Neural crest cell (in vitro differentiated cells): ENCODE results near the gene OR11A1. TPM values are rescaled to one million over a fixed set of nuclear protein-coding genes. Genes with fewer than 3 reads are reported as not detected.
"Not testable (repeated sequence)": the region's sequence is repeated elsewhere in the genome, so short reads cannot be mapped to it uniquely, and the experiment has no call there.

ENCODE experiments used
- DNase-seq: peaks from one replicate; pipeline ENCODE4 v3.0.0; 2021; ENCODE audit warnings: low read depth, mixed read lengths, low spot score
- H3K27ac Mint-ChIP-seq: one replicate; pipeline ENCODE4 v1.8.0; 2021; ENCODE audit warnings: mild to moderate bottlenecking, mixed read lengths; ENCODE audit not compliant: unreplicated experiment
- H3K27me3 Mint-ChIP-seq: 2 replicates; pipeline ENCODE4 v1.8.0; 2021; ENCODE audit warnings: low read depth, mild to moderate bottlenecking, mixed read lengths
- H3K36me3 Mint-ChIP-seq: 2 replicates; pipeline ENCODE4 v1.8.0; 2021; ENCODE audit warnings: low read depth, mild to moderate bottlenecking, mixed read lengths
- H3K4me1 Mint-ChIP-seq: 2 replicates; pipeline ENCODE4 v1.8.0; 2021; ENCODE audit warnings: mixed read lengths
- H3K4me3 Mint-ChIP-seq: one replicate; pipeline ENCODE4 v1.8.0; 2021; ENCODE audit warnings: mild to moderate bottlenecking, mixed read lengths
- H3K9me3 Mint-ChIP-seq: 2 replicates; pipeline ENCODE4 v1.8.0; 2021; ENCODE audit warnings: mixed read lengths
- CTCF ChIP-seq: fragments of 200-600 bp; sonication (generic); conservative IDR thresholded peaks from 2 replicates; pipeline ENCODE4 v1.5.0; 2021; ENCODE audit warnings: antibody characterized with exemption, mild to moderate bottlenecking
- total RNA-seq: library from RNA; stranded (reverse); gene quantifications from 2 replicates; pipeline ENCODE4 v1.2.1, GENCODE V29; 2021

OR11A1 gene
- total RNA-seq, 1 donor from 2014 or later, result not detected

GRCh38 chr6:29447670-29448069 is 9.2 kb downstream of the OR11A1 start:
- no peaks in the 10 kb centered on the region for H3K36me3 Mint-ChIP-seq
- TF ChIP-seq CTCF, result no peak
- H3K27me3 Mint-ChIP-seq, result peaks cover 4% of the 10 kb centered on the region
- peaks cover 9% of the 10 kb centered on the region for H3K9me3 Mint-ChIP-seq
- no peak overlapping the region for H3K27ac Mint-ChIP-seq
- no peak for DNase-seq
- H3K4me3 Mint-ChIP-seq, result no peak overlapping the region
- peaks cover 5% of the 10 kb centered on the region for H3K4me1 Mint-ChIP-seq

- not testable (repeated sequence) for H3K4me1 Mint-ChIP-seq, H3K9me3 Mint-ChIP-seq, DNase-seq, H3K4me3 Mint-ChIP-seq, H3K27me3 Mint-ChIP-seq, H3K27ac Mint-ChIP-seq, H3K36me3 Mint-ChIP-seq
These were observed 12.8 kb downstream of the OR11A1 start for GRCh38 chr6:29444031-29444430.

GRCh38 chr6:29442719-29443118 is 14.2 kb downstream of the OR11A1 start:
- H3K4me1 Mint-ChIP-seq, result peaks cover 4% of the 10 kb centered on the region
- no peak overlapping the region for H3K27ac Mint-ChIP-seq
- peaks cover 9% of the 10 kb centered on the region for H3K9me3 Mint-ChIP-seq
- H3K4me3 Mint-ChIP-seq, result no peak overlapping the region
- H3K36me3 Mint-ChIP-seq, result no peaks in the 10 kb centered on the region
- H3K27me3 Mint-ChIP-seq, result peaks cover 10% of the 10 kb centered on the region
- no peak for DNase-seq
- no peak for TF ChIP-seq CTCF

- TF ChIP-seq CTCF, result no peak
- Mint-ChIP-seq H3K27me3 (peaks cover 13% of the 10 kb centered on the region), H3K27ac (no peak within 1 kb of the TSS), H3K4me1 (no peaks in the 10 kb centered on the region), H3K9me3 (peaks cover under 1% of the 10 kb centered on the region), H3K4me3 (no peak within 1 kb of the TSS), H3K36me3 (no peaks in the 10 kb centered on the region)
- DNase-seq, result no peak
These were observed 17.9 kb downstream of the OR11A1 start, which contains the start of gene OR10C1 for GRCh38 chr6:29439006-29439405. Gene OR10C1 (plus strand): TSS chr6:29439306. CDS start chr6:29440016, 710 bp downstream.

- H3K4me1 Mint-ChIP-seq, result not testable (repeated sequence)
These were observed 20.1 kb downstream of the OR11A1 start for GRCh38 chr6:29436730-29437129.

GRCh38 chr6:29426654-29427053 is 30.2 kb downstream of the OR11A1 start:
- Mint-ChIP-seq H3K4me3 (no peak overlapping the region), H3K4me1 (no peaks in the 10 kb centered on the region), H3K27ac (peak overlapping the region; percentile 65), H3K9me3 (peaks cover 3% of the 10 kb centered on the region), H3K36me3 (peaks cover 2% of the 10 kb centered on the region), H3K27me3 (peaks cover 15% of the 10 kb centered on the region)
- no peak for DNase-seq
- no peak for TF ChIP-seq CTCF

More at GRCh38 chr6:29436730-29437129, 20.1 kb downstream of the OR11A1 start:
- H3K27ac Mint-ChIP-seq, DNase-seq, H3K9me3 Mint-ChIP-seq, H3K4me3 Mint-ChIP-seq, H3K36me3 Mint-ChIP-seq: not testable (repeated sequence)
- H3K27me3 Mint-ChIP-seq, result peaks cover 15% of the 10 kb centered on the region

GRCh38 chr6:29425075-29425474 is 31.8 kb downstream of the OR11A1 start:
- TF ChIP-seq CTCF, result no peak
- Mint-ChIP-seq H3K36me3 (peaks cover 2% of the 10 kb centered on the region), H3K27ac (no peak overlapping the region), H3K27me3 (peaks cover 13% of the 10 kb centered on the region), H3K4me3 (no peak overlapping the region), H3K9me3 (peaks cover 3% of the 10 kb centered on the region), H3K4me1 (no peaks in the 10 kb centered on the region)
- DNase-seq, result no peak
